HCT116 (cell line): ENCODE data around the gene LUC7L.

Source experiments
- EZH2 ChIP-seq: fragments of 200-600 bp; sonication (generic); IDR thresholded peaks from 2 replicates; pipeline ENCODE4 v1.6.1; 2017; ENCODE audit warnings: antibody characterized with exemption, mixed run types
- POLR2A ChIP-seq: IDR thresholded peaks from 2 replicates; pipeline ENCODE4 v1.7.0; 2011; ENCODE audit warnings: borderline replicate concordance; ENCODE audit not compliant: insufficient read depth, insufficient read length; ENCODE audit errors: extremely low read depth
- POLR2AphosphoS5 ChIP-seq: IDR thresholded peaks from 2 replicates; pipeline ENCODE4 v1.6.1; 2011; ENCODE audit warnings: mild to moderate bottlenecking, low read depth, low read length, moderate library complexity
- TCF7L2 ChIP-seq: IDR thresholded peaks from 2 replicates; pipeline ENCODE4 v1.7.0; 2011; ENCODE audit warnings: borderline replicate concordance, inconsistent platforms; ENCODE audit not compliant: insufficient read depth, insufficient read length; ENCODE audit errors: extremely low read depth
- TF ChIP-seq, protein P1 (sequence below), 3 experiments: fragments of 200-600 bp in 1 of 3; sonication (generic) in 1 of 3; IDR thresholded peaks in 2 of 3; conservative IDR thresholded peaks in 1 of 3; 2 replicates each; pipeline ENCODE4 v1.5.1; 2012 to 2017; ENCODE audit warnings: low read depth in 2 of 3, low read length in 2 of 3, antibody characterized with exemption in 1 of 3, borderline replicate concordance in 1 of 3, control low read depth in 1 of 3, mild to moderate bottlenecking in 1 of 3, mixed read lengths in 1 of 3, mixed run types in 1 of 3, moderate library complexity in 1 of 3; ENCODE audit not compliant: insufficient read depth in 1 of 3

DNA sequence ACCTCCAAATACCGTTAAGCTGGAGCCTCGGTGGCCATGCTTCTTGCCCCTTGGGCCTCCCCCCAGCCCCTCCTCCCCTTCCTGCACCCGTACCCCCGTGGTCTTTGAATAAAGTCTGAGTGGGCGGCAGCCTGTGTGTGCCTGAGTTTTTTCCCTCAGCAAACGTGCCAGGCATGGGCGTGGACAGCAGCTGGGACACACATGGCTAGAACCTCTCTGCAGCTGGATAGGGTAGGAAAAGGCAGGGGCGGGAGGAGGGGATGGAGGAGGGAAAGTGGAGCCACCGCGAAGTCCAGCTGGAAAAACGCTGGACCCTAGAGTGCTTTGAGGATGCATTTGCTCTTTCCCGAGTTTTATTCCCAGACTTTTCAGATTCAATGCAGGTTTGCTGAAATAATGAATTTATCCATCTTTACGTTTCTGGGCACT lies 51.8 kb downstream of the LUC7L start:
- TF ChIP-seq, protein P1, sequence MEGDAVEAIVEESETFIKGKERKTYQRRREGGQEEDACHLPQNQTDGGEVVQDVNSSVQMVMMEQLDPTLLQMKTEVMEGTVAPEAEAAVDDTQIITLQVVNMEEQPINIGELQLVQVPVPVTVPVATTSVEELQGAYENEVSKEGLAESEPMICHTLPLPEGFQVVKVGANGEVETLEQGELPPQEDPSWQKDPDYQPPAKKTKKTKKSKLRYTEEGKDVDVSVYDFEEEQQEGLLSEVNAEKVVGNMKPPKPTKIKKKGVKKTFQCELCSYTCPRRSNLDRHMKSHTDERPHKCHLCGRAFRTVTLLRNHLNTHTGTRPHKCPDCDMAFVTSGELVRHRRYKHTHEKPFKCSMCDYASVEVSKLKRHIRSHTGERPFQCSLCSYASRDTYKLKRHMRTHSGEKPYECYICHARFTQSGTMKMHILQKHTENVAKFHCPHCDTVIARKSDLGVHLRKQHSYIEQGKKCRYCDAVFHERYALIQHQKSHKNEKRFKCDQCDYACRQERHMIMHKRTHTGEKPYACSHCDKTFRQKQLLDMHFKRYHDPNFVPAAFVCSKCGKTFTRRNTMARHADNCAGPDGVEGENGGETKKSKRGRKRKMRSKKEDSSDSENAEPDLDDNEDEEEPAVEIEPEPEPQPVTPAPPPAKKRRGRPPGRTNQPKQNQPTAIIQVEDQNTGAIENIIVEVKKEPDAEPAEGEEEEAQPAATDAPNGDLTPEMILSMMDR (IDR thresholded peaks at IDR 0.05 in 2 of 3, conservative IDR thresholded peaks at IDR 0.05 in 1 of 3; ENCODE audit: borderline replicate concordance in 1 of 3, insufficient read depth in 1 of 3, low read depth in 2 of 3, low read length in 2 of 3): no peak
- TF ChIP-seq POLR2A: no peak
- TF ChIP-seq EZH2: no peak
- TF ChIP-seq POLR2AphosphoS5: no peak
- TF ChIP-seq TCF7L2: no peak
